Endodermal cell (in vitro differentiated cells): ENCODE results near the gene ANLN. TPM values are rescaled to one million over a fixed set of nuclear protein-coding genes. Genes with fewer than 3 reads are reported as not detected.

ENCODE experiments used
- DNase-seq: peaks from one replicate; pipeline ENCODE4 v3.0.0-alpha.2; 2017
- H3K27ac ChIP-seq: 2 replicates; pipeline ENCODE4 v1.5.1; 2013; ENCODE audit warnings: mild to moderate bottlenecking, low read depth, low read length, moderate library complexity
- H3K27me3 ChIP-seq: 2 replicates; pipeline ENCODE4 v1.6.1; 2013; ENCODE audit warnings: mild to moderate bottlenecking, low read length, moderate library complexity; ENCODE audit not compliant: insufficient read depth, control insufficient read depth, poor library complexity, severe bottlenecking
- H3K36me3 ChIP-seq: 2 replicates; pipeline ENCODE4 v1.7.0; 2013; ENCODE audit warnings: mild to moderate bottlenecking, low read length, moderate library complexity; ENCODE audit not compliant: control insufficient read depth, insufficient read depth
- H3K4me1 ChIP-seq: one replicate; pipeline ENCODE4 v1.7.0; 2013; ENCODE audit warnings: low read length; ENCODE audit not compliant: control insufficient read depth, insufficient read depth
- H3K4me3 ChIP-seq: 2 replicates; pipeline ENCODE4 v1.5.1; 2013; ENCODE audit warnings: mild to moderate bottlenecking, low read length, moderate library complexity
- H3K9ac ChIP-seq: 2 replicates; pipeline ENCODE4 v1.6.1; 2013; ENCODE audit warnings: mild to moderate bottlenecking, low read length, moderate library complexity; ENCODE audit not compliant: poor library complexity, severe bottlenecking; ENCODE audit errors: extremely low read depth
- H3K9me3 ChIP-seq: 2 replicates; pipeline ENCODE4 v1.6.1; 2013; ENCODE audit warnings: mild to moderate bottlenecking, low read length, moderate library complexity; ENCODE audit not compliant: control insufficient read depth
- H3K27ac Mint-ChIP-seq: 2 replicates; pipeline ENCODE4 v1.8.0; 2020; ENCODE audit warnings: mixed read lengths
- H3K27me3 Mint-ChIP-seq: 2 replicates; pipeline ENCODE4 v1.8.0; 2021; ENCODE audit warnings: mild to moderate bottlenecking, mixed read lengths; ENCODE audit not compliant: insufficient read depth
- H3K36me3 Mint-ChIP-seq: 2 replicates; pipeline ENCODE4 v1.8.0; 2020; ENCODE audit warnings: low read depth, mixed read lengths
- H3K4me1 Mint-ChIP-seq: 2 replicates; pipeline ENCODE4 v1.8.0; 2020; ENCODE audit warnings: mixed read lengths
- H3K4me3 Mint-ChIP-seq: 2 replicates; pipeline ENCODE4 v1.8.0; 2020; ENCODE audit warnings: mild to moderate bottlenecking, moderate library complexity, mixed read lengths
- H3K9me3 Mint-ChIP-seq: 2 replicates; pipeline ENCODE4 v1.8.0; 2020; ENCODE audit warnings: mild to moderate bottlenecking, mixed read lengths
- WGBS, 2 experiments: methylation state at CpG; one replicate each; pipeline versions ENCODE4 v1.1.5 to v1.1.7; 2013; ENCODE audit warnings: missing lambda C conversion rate in 2 of 2, mixed read lengths in 1 of 2; ENCODE audit not compliant: insufficient coverage in 1 of 2, insufficient read length in 1 of 2; 5-methylcytosine and 5-hydroxymethylcytosine counted together
- total RNA-seq, 2 donors: library from RNA; stranded (reverse); fragmentation: NEBNext Ultra II Directional in 1 of 2; extraction: Animal tissue kit (Norgen Biotek cat#: 25700) in 1 of 2; gene quantifications; 2 replicates in 1 of 2; 3 replicates in 1 of 2; pipeline ENCODE4 v1.2.1, GENCODE V29; 2021
- TF ChIP-seq, protein P1 (sequence below): fragments of 200-600 bp; sonication (generic); conservative IDR thresholded peaks from 2 replicates; pipeline ENCODE4 v1.5.0; 2021; ENCODE audit warnings: antibody characterized with exemption, mild to moderate bottlenecking

The ANLN gene
- total RNA-seq, 2 donors from 2014 or later: 78.6 to 138 TPM

DNA sequence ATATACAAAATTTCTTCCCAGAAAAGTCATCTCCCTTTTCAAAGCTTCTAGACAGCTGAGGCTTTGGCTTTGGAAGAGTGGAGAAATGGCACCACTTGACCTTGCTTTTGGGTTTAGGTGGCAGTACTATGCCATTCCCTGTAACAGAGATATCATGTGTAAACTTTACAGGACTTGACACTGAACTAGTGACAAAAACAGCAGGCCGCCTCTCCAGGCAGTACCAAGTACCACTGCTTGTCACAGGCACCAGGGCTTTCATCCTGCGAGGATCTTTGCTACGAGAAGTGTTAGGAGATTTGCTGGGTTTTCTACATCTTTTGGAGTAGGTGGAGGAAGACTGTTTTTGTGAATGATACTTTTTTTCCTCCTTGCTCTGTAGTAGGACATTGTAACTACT lies 32.6 kb upstream of the ANLN start:
- peaks cover 57% of the 10 kb centered on the region for H3K27me3 Mint-ChIP-seq
- no peak overlapping the region for H3K4me3 Mint-ChIP-seq
- TF ChIP-seq, protein P1, sequence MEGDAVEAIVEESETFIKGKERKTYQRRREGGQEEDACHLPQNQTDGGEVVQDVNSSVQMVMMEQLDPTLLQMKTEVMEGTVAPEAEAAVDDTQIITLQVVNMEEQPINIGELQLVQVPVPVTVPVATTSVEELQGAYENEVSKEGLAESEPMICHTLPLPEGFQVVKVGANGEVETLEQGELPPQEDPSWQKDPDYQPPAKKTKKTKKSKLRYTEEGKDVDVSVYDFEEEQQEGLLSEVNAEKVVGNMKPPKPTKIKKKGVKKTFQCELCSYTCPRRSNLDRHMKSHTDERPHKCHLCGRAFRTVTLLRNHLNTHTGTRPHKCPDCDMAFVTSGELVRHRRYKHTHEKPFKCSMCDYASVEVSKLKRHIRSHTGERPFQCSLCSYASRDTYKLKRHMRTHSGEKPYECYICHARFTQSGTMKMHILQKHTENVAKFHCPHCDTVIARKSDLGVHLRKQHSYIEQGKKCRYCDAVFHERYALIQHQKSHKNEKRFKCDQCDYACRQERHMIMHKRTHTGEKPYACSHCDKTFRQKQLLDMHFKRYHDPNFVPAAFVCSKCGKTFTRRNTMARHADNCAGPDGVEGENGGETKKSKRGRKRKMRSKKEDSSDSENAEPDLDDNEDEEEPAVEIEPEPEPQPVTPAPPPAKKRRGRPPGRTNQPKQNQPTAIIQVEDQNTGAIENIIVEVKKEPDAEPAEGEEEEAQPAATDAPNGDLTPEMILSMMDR: no peak
- H3K36me3 Mint-ChIP-seq: no peaks in the 10 kb centered on the region
- DNase-seq: no peak
- Histone ChIP-seq H3K4me1 (peaks cover 18% of the 10 kb centered on the region), H3K9ac (no peak overlapping the region), H3K4me3 (no peak overlapping the region), H3K36me3 (no peaks in the 10 kb centered on the region), H3K27me3 (peaks cover under 1% of the 10 kb centered on the region), H3K27ac (no peak overlapping the region), H3K9me3 (no peaks in the 10 kb centered on the region)
- WGBS, 2 experiments: 85% methylated on average over 3 of the region's 3 CpGs; no CpG with 5 or more reads in 1 of the 2 experiments
- no peak overlapping the region for H3K27ac Mint-ChIP-seq
- H3K9me3 Mint-ChIP-seq: no peaks in the 10 kb centered on the region
- peaks cover 46% of the 10 kb centered on the region for H3K4me1 Mint-ChIP-seq

DNA sequence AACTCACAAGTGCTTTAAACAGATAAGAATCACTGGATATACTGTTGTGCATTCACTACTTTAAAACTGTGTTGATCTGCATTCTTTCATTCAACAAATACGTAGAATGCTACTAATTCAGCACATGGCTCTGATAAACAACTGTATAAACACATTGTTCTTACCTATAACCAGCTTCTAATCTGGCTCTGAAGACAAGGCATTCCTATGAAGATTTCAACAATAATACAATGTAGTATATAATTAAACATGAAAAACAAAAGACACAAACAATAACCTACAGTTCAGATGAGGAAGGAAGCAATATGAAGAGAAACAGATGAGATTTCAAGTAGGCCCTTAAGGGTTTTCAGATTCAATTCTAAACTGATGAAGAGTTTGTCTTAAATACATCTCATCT lies 31.1 kb upstream of the ANLN start:
- peaks cover 46% of the 10 kb centered on the region for H3K4me1 Mint-ChIP-seq
- H3K27me3 Mint-ChIP-seq: peaks cover 72% of the 10 kb centered on the region
- H3K9me3 ChIP-seq: no peaks in the 10 kb centered on the region
- no peak overlapping the region for H3K27ac ChIP-seq
- H3K36me3 ChIP-seq: no peaks in the 10 kb centered on the region
- 87% methylated on average over 1 of the region's 1 CpG; no CpG with 5 or more reads in 1 of the 2 experiments for WGBS, 2 experiments
- no peak overlapping the region for H3K4me3 Mint-ChIP-seq
- no peak overlapping the region for H3K4me3 ChIP-seq
- TF ChIP-seq, protein P1: no peak
- H3K4me1 ChIP-seq: peaks cover 18% of the 10 kb centered on the region
- DNase-seq: no peak
- no peaks in the 10 kb centered on the region for H3K36me3 Mint-ChIP-seq
- H3K27ac Mint-ChIP-seq: no peak overlapping the region
- peaks cover 16% of the 10 kb centered on the region for H3K27me3 ChIP-seq
- H3K9me3 Mint-ChIP-seq: no peaks in the 10 kb centered on the region
- H3K9ac ChIP-seq: no peak overlapping the region

DNA sequence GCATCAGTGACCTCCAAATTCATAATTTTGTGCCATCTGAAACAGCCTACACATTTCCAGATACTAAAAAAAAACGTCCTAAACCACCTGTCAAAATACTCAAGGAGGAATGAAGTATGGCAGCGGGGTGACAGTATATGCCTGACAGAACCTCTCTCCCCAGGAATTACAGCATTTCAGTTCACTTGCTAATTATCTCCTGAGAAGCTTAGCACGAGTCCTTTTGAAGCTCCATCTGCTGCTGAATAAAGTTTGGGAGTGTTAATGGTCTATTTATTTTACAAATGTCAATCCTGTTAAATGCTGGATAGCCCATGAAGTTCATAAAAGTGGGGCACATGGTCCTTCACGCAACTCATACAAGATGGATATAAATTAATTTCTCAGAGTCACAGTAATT lies 29.4 kb upstream of the ANLN start:
- Histone ChIP-seq H3K4me3 (peak overlapping the region; percentile 64), H3K36me3 (no peaks in the 10 kb centered on the region), H3K4me1 (peaks cover 11% of the 10 kb centered on the region), H3K9me3 (no peaks in the 10 kb centered on the region), H3K27me3 (peaks cover 19% of the 10 kb centered on the region), H3K27ac (no peak overlapping the region), H3K9ac (no peak overlapping the region)
- peaks cover 45% of the 10 kb centered on the region for H3K4me1 Mint-ChIP-seq
- no peak overlapping the region for H3K27ac Mint-ChIP-seq
- H3K9me3 Mint-ChIP-seq: no peaks in the 10 kb centered on the region
- WGBS, 2 experiments: 5% methylated on average over 4 of the region's 4 CpGs; no CpG with 5 or more reads in 1 of the 2 experiments
- peaks cover 85% of the 10 kb centered on the region for H3K27me3 Mint-ChIP-seq
- H3K36me3 Mint-ChIP-seq: no peaks in the 10 kb centered on the region
- peak overlapping the region; percentile 26 for H3K4me3 Mint-ChIP-seq
- TF ChIP-seq, protein P1: no peak
- peak; percentile 55 for DNase-seq
